A549 (cell line): ENCODE results near the gene KIF1A. TPM values are rescaled to one million over a fixed set of nuclear protein-coding genes. Genes with fewer than 3 reads are reported as not detected.

ENCODE experiments used
- ATAC-seq, 2 experiments: fragments of 200-7000 bp in 1 of 2; fragments of >200 bp in 1 of 2; cut with Nextera tagmentation in 1 of 2; cut with Tn5 transposase in 1 of 2; 3 replicates each; pipeline versions ENCODE4 v1.8.0 to v1.9.1; 2018 to 2020; ENCODE audit warnings: mild to moderate bottlenecking in 1 of 2, moderate library complexity in 1 of 2
- CTCF ChIA-PET: fragments of 300-600 bp; sonication (Branson Sonifier 250); formaldehyde crosslinking; extraction: SDS; loops from one replicate; lab custom pipeline; 2021; ENCODE audit warnings: antibody characterized with exemption, inconsistent platforms; lab: Yijun Ruan, JAX
- POLR2A ChIA-PET: fragments of 350-600 bp; formaldehyde crosslinking; extraction: SDS; loops from one replicate; lab custom pipeline; 2021; ENCODE audit warnings: antibody characterized with exemption, inconsistent platforms; lab: Yijun Ruan, JAX
- DNase-seq, 2 experiments: peaks; one replicate each; pipeline versions ENCODE4 v3.0.0 to v3.0.0-alpha.2; 2011 to 2016; ENCODE audit warnings: low read depth in 1 of 2, low spot score in 1 of 2
- FAIRE-seq: peaks from 2 replicates; lab custom pipeline; 2011; peaks lifted over from hg19 to GRCh38; lab: Jason Lieb, UNC
- H3K27ac ChIP-seq, 2 experiments: fragments of >200 bp; sonication (Bioruptor Twin); formaldehyde crosslinking; 3 replicates each; pipeline ENCODE4 v1.5.1; 2016 to 2017
- H3K4me1 ChIP-seq: fragments of >200 bp; sonication (Bioruptor Twin); formaldehyde crosslinking; 3 replicates; pipeline ENCODE4 v1.6.1; 2016
- H3K4me2 ChIP-seq: fragments of >200 bp; sonication (Bioruptor Twin); formaldehyde crosslinking; 3 replicates; pipeline ENCODE4 v1.6.1; 2016
- H3K4me3 ChIP-seq: fragments of >200 bp; sonication (Bioruptor Twin); formaldehyde crosslinking; 3 replicates; pipeline ENCODE4 v1.5.1; 2016
- H3K9me3 ChIP-seq: fragments of >200 bp; sonication (Bioruptor Twin); formaldehyde crosslinking; 3 replicates; pipeline ENCODE4 v1.6.1; 2016
- CBX8 ChIP-seq: fragments of 200-600 bp; sonication (generic); IDR thresholded peaks from 2 replicates; pipeline ENCODE4 v1.6.1; 2016
- CHD2 ChIP-seq: fragments of 150-350 bp; IDR thresholded peaks from 2 replicates; pipeline ENCODE4 v1.6.1; 2014; ENCODE audit warnings: low read length; ENCODE audit not compliant: partially characterized antibody
- EP300 ChIP-seq, 2 experiments: fragments of >200 bp; sonication (Bioruptor Twin); formaldehyde crosslinking; IDR thresholded peaks; 2 replicates in 1 of 2; 3 replicates in 1 of 2; pipeline ENCODE4 v1.6.1; 2016 to 2017
- FOSB ChIP-seq: fragments of 250-450 bp; sonication (Bioruptor Pico); IDR thresholded peaks from 2 replicates; pipeline ENCODE4 v1.5.0; 2020; ENCODE audit warnings: mild to moderate bottlenecking, moderate library complexity
- FOSL2 ChIP-seq, 2 experiments: fragments of 450-650 bp in 1 of 2; fragments of >200 bp in 1 of 2; sonication (Bioruptor Twin) in 1 of 2; formaldehyde crosslinking; IDR thresholded peaks; 2 replicates each; pipeline versions ENCODE4 v1.5.0 to v1.6.1; 2016 to 2020; ENCODE audit warnings: mild to moderate bottlenecking in 1 of 2, moderate library complexity in 1 of 2
- FOXS1 ChIP-seq: fragments of 250-450 bp; sonication (Bioruptor Pico); IDR thresholded peaks from 2 replicates; pipeline ENCODE4 v1.5.0; 2020; ENCODE audit warnings: mild to moderate bottlenecking, moderate library complexity
- HOXB13 ChIP-seq: fragments of 250-450 bp; sonication (Bioruptor Pico); IDR thresholded peaks from 2 replicates; pipeline ENCODE4 v1.5.0; 2020; ENCODE audit warnings: low read depth, mild to moderate bottlenecking, moderate library complexity
- KDM1A ChIP-seq: fragments of 200-600 bp; sonication (generic); IDR thresholded peaks from 2 replicates; pipeline ENCODE4 v1.6.1; 2016; ENCODE audit warnings: low read depth, mild to moderate bottlenecking
- KDM5A ChIP-seq: fragments of 200-600 bp; sonication (generic); IDR thresholded peaks from 2 replicates; pipeline ENCODE4 v1.6.1; 2016; ENCODE audit warnings: antibody characterized with exemption, mild to moderate bottlenecking
- MAZ ChIP-seq: fragments of 150-350 bp; IDR thresholded peaks from 2 replicates; pipeline ENCODE4 v1.6.1; 2014; ENCODE audit warnings: antibody characterized with exemption, low read depth, low read length, borderline replicate concordance
- MYC ChIP-seq: IDR thresholded peaks from 2 replicates; pipeline ENCODE4 v1.6.1; 2012; ENCODE audit warnings: mild to moderate bottlenecking, inconsistent platforms, low read length, improper control_type of control experiment, borderline replicate concordance
- NPAS2 ChIP-seq: fragments of 250-450 bp; sonication (Bioruptor Pico); IDR thresholded peaks from 2 replicates; pipeline ENCODE4 v1.8.0; 2022; ENCODE audit warnings: mild to moderate bottlenecking, moderate library complexity, borderline replicate concordance
- PHF8 ChIP-seq: fragments of 200-600 bp; sonication (generic); IDR thresholded peaks from 2 replicates; pipeline ENCODE4 v1.6.1; 2016; ENCODE audit warnings: low read depth, mild to moderate bottlenecking, antibody characterized with exemption, moderate library complexity, borderline replicate concordance
- ZC3H11A ChIP-seq: fragments of 450-650 bp; IDR thresholded peaks from 2 replicates; pipeline ENCODE4 v1.6.1; 2014; ENCODE audit warnings: antibody characterized with exemption, mild to moderate bottlenecking
- ZNF302 ChIP-seq: fragments of 250-450 bp; sonication (Bioruptor Pico); IDR thresholded peaks from 2 replicates; pipeline ENCODE4 v1.9.0; 2021; ENCODE audit warnings: inconsistent platforms, mild to moderate bottlenecking, moderate library complexity
- ZSCAN20 ChIP-seq: fragments of 250-450 bp; sonication (Bioruptor Pico); IDR thresholded peaks from 2 replicates; pipeline ENCODE4 v1.8.0; 2022; ENCODE audit warnings: mild to moderate bottlenecking, moderate library complexity
- WGBS: methylation state at CpG from one replicate; pipeline ENCODE4 v1.1.6; 2017; ENCODE audit errors: missing lambda C conversion rate; 5-methylcytosine and 5-hydroxymethylcytosine counted together
- polyA plus RNA-seq, 4 experiments: library from polyadenylated mRNA; depleted of rRNA in 3 of 4; stranded (reverse); fragments of >200 nt; fragmentation: RNase III in 1 of 4; extraction: RNeasy Plus Mini Kit Qiagen cat#74134 plus additional on column Dnase treatment in 1 of 4; gene quantifications; 2 replicates in 3 of 4; 3 replicates in 1 of 4; pipeline ENCODE4 v1.2.3, GENCODE V29; 2011 to 2017
- TF ChIP-seq, protein P1 (sequence below): fragments of >200 bp; sonication (Bioruptor Twin); formaldehyde crosslinking; IDR thresholded peaks from 3 replicates; pipeline ENCODE4 v1.5.1; 2016
- TF ChIP-seq, protein P2 (sequence below): fragments of >200 bp; sonication (Bioruptor Twin); formaldehyde crosslinking; IDR thresholded peaks from 3 replicates; pipeline ENCODE4 v1.6.1; 2016
- TF ChIP-seq, protein P3 (sequence below): fragments of 250-450 bp; sonication (Bioruptor Pico); IDR thresholded peaks from 2 replicates; pipeline ENCODE4 v1.5.0; 2020; ENCODE audit warnings: low read depth, mild to moderate bottlenecking, moderate library complexity
- TF ChIP-seq, protein P4 (sequence below): fragments of 450-650 bp; IDR thresholded peaks from 2 replicates; pipeline ENCODE4 v1.6.1; 2014; ENCODE audit warnings: antibody characterized with exemption

KIF1A gene
- polyA plus RNA-seq, 2 of the 4 experiments (the other 2 are of a cell fraction) = 0.28 to 0.50 TPM

- ATAC-seq (no peak), DNase-seq (no peak), FAIRE-seq (no peak)
- H3K4me2 ChIP-seq = no peak overlapping the region
- TF ChIP-seq FOSL2 (IDR thresholded peaks at IDR 0.05) = no peak
- TF ChIP-seq FOSL2 (CRISPR knock-in tag; IDR thresholded peaks at IDR 0.05) = no peak
- no peak for TF ChIP-seq NPAS2 (CRISPR knock-in tag)
- WGBS = 72% methylated on average over 7 of the region's 8 CpGs
- no peak overlapping the region for H3K27ac ChIP-seq
- H3K4me1 ChIP-seq = no peaks in the 10 kb centered on the region
- H3K9me3 ChIP-seq = no peaks in the 10 kb centered on the region
- H3K4me3 ChIP-seq = no peak overlapping the region
- CTCF ChIA-PET = no interaction called here
- POLR2A ChIA-PET = no interaction called here
Observed at GRCh38 chr2:240762249-240762648, 57.8 kb downstream of the KIF1A start.

- WGBS = 71% methylated on average over 21 of the region's 22 CpGs
- POLR2A ChIA-PET = no interaction called here
Observed at GRCh38 chr2:240760576-240761246, 59.3 kb downstream of the KIF1A start.

GRCh38 chr2:240760121-240760520 lies 59.9 kb downstream of the KIF1A start:
- ChIA-PET CTCF (interaction anchor here (1.1 kb wide), 1 partner anchor 10 kb away, joined by 3 read pairs; no protein-coding TSS in a partner anchor), POLR2A (no interaction called here)
- DNase-seq (no peak), ATAC-seq (no peak), FAIRE-seq (no peak)
- 69% methylated on average over 7 of the region's 7 CpGs for WGBS
- H3K9me3 ChIP-seq = no peaks in the 10 kb centered on the region
- no peak overlapping the region for H3K4me2 ChIP-seq
- no peak overlapping the region for H3K27ac ChIP-seq
- H3K4me1 ChIP-seq = no peaks in the 10 kb centered on the region
- no peak overlapping the region for H3K4me3 ChIP-seq
- TF ChIP-seq MAZ = no peak
- no peak for TF ChIP-seq CBX8
- no peak for TF ChIP-seq ZC3H11A
- no peak for TF ChIP-seq PHF8
- TF ChIP-seq FOSL2 (IDR thresholded peaks at IDR 0.05) = no peak
- no peak for TF ChIP-seq FOSL2 (CRISPR knock-in tag; IDR thresholded peaks at IDR 0.05)
- no peak for TF ChIP-seq EP300 (IDR thresholded peaks at IDR 0.05)
- no peak for TF ChIP-seq FOXS1
- TF ChIP-seq KDM1A = no peak
- no peak for TF ChIP-seq FOSB (CRISPR knock-in tag)
- TF ChIP-seq, protein P1, sequence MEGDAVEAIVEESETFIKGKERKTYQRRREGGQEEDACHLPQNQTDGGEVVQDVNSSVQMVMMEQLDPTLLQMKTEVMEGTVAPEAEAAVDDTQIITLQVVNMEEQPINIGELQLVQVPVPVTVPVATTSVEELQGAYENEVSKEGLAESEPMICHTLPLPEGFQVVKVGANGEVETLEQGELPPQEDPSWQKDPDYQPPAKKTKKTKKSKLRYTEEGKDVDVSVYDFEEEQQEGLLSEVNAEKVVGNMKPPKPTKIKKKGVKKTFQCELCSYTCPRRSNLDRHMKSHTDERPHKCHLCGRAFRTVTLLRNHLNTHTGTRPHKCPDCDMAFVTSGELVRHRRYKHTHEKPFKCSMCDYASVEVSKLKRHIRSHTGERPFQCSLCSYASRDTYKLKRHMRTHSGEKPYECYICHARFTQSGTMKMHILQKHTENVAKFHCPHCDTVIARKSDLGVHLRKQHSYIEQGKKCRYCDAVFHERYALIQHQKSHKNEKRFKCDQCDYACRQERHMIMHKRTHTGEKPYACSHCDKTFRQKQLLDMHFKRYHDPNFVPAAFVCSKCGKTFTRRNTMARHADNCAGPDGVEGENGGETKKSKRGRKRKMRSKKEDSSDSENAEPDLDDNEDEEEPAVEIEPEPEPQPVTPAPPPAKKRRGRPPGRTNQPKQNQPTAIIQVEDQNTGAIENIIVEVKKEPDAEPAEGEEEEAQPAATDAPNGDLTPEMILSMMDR = no peak
- TF ChIP-seq, protein P2, sequence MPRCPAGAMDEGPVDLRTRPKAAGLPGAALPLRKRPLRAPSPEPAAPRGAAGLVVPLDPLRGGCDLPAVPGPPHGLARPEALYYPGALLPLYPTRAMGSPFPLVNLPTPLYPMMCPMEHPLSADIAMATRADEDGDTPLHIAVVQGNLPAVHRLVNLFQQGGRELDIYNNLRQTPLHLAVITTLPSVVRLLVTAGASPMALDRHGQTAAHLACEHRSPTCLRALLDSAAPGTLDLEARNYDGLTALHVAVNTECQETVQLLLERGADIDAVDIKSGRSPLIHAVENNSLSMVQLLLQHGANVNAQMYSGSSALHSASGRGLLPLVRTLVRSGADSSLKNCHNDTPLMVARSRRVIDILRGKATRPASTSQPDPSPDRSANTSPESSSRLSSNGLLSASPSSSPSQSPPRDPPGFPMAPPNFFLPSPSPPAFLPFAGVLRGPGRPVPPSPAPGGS = no peak
- no peak for TF ChIP-seq ZNF302 (CRISPR knock-in tag)

More at GRCh38 chr2:240760576-240761246, 59.3 kb downstream of the KIF1A start:
- ATAC-seq = no peak
- FAIRE-seq = no peak
- no peak overlapping the region for H3K4me2 ChIP-seq
- H3K27ac ChIP-seq = no peak overlapping the region
- CTCF ChIA-PET = interaction anchor here (1.1 to 1.4 kb wide), 2 partner anchors 10 to 153 kb away, joined by 3 to 4 read pairs; no protein-coding TSS in a partner anchor
- H3K9me3 ChIP-seq = no peaks in the 10 kb centered on the region
- H3K4me1 ChIP-seq = no peaks in the 10 kb centered on the region
- TF ChIP-seq, protein P3, sequence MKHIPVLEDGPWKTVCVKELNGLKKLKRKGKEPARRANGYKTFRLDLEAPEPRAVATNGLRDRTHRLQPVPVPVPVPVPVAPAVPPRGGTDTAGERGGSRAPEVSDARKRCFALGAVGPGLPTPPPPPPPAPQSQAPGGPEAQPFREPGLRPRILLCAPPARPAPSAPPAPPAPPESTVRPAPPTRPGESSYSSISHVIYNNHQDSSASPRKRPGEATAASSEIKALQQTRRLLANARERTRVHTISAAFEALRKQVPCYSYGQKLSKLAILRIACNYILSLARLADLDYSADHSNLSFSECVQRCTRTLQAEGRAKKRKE = no peak
- TF ChIP-seq CHD2 (no peak), CBX8 (no peak), ZSCAN20 (CRISPR knock-in tag) (no peak), KDM5A (no peak), MAZ (no peak), MYC (no peak), HOXB13 (CRISPR knock-in tag) (no peak)
- TF ChIP-seq, protein P4, sequence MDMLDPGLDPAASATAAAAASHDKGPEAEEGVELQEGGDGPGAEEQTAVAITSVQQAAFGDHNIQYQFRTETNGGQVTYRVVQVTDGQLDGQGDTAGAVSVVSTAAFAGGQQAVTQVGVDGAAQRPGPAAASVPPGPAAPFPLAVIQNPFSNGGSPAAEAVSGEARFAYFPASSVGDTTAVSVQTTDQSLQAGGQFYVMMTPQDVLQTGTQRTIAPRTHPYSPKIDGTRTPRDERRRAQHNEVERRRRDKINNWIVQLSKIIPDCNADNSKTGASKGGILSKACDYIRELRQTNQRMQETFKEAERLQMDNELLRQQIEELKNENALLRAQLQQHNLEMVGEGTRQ = no peak
- TF ChIP-seq, protein P1 = no peak
- no peak overlapping the region for H3K4me3 ChIP-seq
- no peak for DNase-seq
